Sciatic nerve (tissue), 2 donors: Measurements from ENCODE around the gene MRPS14. TPM values are rescaled to one million over a fixed set of nuclear protein-coding genes. Genes with fewer than 3 reads are reported as not detected.
A peak's percentile ranks its signal among the peaks of the same experiment; 100 is the strongest.
"Not testable (repeated sequence)": the region's sequence is repeated elsewhere in the genome, so short reads cannot be mapped to it uniquely, and the experiment has no call there.

Experiments used
- ATAC-seq: fragments of 200-7000 bp; cut with Tn5 transposase; one replicate; pipeline ENCODE4 v1.9.1; 2020; ENCODE audit warnings: mild to moderate bottlenecking, moderate library complexity
- DNase-seq: peaks from one replicate; pipeline ENCODE4 v3.0.0-alpha.2; 2020; ENCODE audit warnings: low spot score
- intact Hi-C: fragments of 100-400 bp; cut with DNase I; formaldehyde crosslinking; loops from one replicate; pipeline ENCODE4 v1.14.2; 2022
- total RNA-seq: library from RNA; stranded (reverse); fragmentation: NEBNext Ultra II Directional; extraction: Animal tissue kit (Norgen Biotek cat#: 25700); gene quantifications from one replicate; pipeline ENCODE4 v1.2.1, GENCODE V29; 2021
- donor health status: DM: no; HTN: no; CAD: no.
- donor health status: DM: no; HTN: no; CAD: no.

MRPS14 gene
- total RNA-seq, 1 donor from 2014 or later = 27.6 TPM

GRCh38 chr1:175034775-175035174 lies 11.6 kb upstream of the MRPS14 start:
- DNase-seq = no peak
- intact Hi-C loops = loop anchor here (5.0 kb wide), 1 partner anchor 93 kb away; no protein-coding TSS in a partner anchor
- ATAC-seq = no peak

GRCh38 chr1:175033953-175034352 lies 10.7 kb upstream of the MRPS14 start:
- intact Hi-C loops = loop anchor here (5.0 kb wide), 1 partner anchor 93 kb away; no protein-coding TSS in a partner anchor
- ATAC-seq (no peak), DNase-seq (no peak)

DNA sequence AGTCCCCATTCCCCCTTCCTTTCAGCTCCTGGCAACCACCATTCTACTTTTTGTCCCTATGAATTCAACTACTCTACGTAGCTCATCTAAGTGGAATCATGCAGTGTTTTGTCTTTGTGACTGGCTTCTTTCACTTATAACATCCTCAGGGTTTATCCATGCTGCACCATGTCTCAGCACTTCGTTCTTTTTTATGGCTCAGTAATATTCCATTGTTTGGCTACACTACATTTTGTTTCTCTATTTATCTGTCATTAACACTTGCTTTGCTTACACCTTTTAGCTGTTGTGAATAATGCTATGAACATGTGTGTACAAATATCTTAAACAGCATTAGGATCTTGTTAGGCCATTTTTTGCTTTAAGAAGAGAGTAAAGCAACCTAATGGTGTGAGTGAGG lies 1.5 kb upstream of the MRPS14 start:
- intact Hi-C loops = no loop called here
- no peak for ATAC-seq
- DNase-seq = no peak

DNA sequence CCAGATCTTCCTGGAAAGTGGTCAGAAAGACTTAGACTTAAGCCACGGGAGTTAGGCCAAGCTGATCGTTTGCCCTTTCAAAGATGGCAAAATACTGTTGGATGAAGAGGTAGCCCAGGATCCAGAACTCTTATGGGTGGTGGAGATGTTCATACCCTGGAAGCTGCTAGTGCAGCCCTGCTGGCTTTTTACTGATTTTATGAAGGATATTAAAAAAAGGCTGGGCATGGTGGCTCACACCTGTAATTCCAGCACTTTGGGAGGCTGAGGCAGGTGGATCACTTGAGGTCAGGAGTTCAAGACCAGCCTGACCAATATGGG lies 657 bp upstream of the MRPS14 start:
- DNase-seq, ATAC-seq, intact Hi-C loops: not testable (repeated sequence)

DNA sequence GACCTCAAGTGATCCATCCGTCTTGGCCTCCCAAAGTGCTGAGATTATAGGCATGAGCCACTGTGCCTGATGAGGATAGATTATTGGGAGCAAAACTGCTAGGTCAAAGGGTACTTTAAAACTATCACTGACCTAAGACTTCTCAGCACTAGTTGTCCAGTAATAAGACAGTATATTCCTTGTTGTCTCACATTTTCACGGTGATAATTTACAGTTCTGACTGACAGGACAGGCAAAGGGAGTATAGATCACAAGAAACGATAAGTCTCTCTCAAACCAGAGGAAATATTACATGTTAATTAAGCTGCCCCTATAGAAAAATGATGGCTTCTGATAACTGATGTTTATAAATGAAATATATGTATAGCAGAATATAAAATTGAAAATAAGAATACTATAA lies 3.7 kb downstream of the MRPS14 start:
- intact Hi-C loops = no loop called here
- ATAC-seq = no peak
- DNase-seq = no peak

DNA sequence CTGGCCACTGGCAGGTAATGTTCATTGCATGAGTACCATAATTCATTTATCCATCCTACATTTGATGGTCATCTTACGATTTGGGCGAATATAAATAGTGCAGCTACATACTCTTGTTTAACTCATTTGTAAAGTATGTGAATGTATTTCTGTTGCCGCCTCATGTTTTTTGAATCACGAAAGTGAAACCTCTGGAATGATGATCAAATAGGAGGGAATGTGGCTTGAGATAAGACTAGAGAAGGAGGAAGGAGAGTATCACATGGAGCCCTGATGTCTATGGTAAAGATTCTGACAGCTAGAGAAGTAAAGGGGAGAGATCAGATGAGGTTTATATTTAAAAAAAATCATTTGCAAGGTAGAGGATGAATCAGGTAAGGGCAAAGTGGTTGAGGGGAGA lies 8.0 kb downstream of the MRPS14 start:
- DNase-seq = no peak
- ATAC-seq = no peak
- intact Hi-C loops = no loop called here

- DNase-seq (no peak), ATAC-seq (no peak)
- intact Hi-C loops = no loop called here
Observed at GRCh38 chr1:175013445-175013844, 9.8 kb downstream of the MRPS14 start.

DNA sequence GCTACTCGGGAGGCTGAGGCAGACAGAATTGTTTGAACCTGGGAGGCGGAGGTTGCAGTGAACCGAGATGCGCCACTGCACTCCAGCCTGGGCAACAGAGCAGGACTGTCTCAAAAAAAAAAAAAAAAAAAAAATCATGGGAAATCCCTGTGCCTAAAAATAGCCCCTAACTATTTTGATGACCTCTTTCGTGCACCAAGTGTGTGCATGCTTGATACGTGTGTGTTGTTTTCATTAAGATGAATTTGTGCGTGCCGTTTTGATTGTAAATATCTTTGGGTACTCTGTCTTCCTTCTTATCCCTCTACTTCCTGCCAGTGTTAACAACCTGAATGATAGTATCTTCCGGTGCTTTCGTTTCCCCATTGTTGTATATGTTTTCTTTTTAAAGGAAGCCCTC lies 13.7 kb downstream of the MRPS14 start:
- ATAC-seq = no peak
- intact Hi-C loops = no loop called here
- DNase-seq = no peak

- intact Hi-C loops = no loop called here
- ATAC-seq = no peak
- no peak for DNase-seq
Observed at GRCh38 chr1:175005085-175005783, 18.0 kb downstream of the MRPS14 start.

DNA sequence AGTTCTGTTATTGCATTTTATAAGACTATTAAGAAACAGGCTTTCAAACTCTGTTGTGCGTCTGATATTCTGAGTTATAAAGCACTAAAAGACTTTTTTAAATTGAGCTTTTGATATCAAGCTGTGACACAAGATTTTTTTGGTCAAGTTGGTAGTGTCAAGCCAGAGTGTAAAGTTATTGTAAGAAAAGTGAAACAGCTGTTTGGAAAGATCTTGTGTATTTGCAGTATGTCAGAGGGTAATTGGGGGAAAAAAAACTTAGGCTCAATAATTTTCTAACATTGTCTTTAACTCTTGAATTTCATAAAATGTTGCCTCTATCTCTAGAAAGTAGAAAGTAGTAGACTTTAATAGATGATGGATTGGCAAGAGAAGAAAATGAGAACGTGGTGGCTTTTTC lies 19.7 kb downstream of the MRPS14 start:
- intact Hi-C loops = no loop called here
- ATAC-seq (no peak), DNase-seq (no peak)

DNA sequence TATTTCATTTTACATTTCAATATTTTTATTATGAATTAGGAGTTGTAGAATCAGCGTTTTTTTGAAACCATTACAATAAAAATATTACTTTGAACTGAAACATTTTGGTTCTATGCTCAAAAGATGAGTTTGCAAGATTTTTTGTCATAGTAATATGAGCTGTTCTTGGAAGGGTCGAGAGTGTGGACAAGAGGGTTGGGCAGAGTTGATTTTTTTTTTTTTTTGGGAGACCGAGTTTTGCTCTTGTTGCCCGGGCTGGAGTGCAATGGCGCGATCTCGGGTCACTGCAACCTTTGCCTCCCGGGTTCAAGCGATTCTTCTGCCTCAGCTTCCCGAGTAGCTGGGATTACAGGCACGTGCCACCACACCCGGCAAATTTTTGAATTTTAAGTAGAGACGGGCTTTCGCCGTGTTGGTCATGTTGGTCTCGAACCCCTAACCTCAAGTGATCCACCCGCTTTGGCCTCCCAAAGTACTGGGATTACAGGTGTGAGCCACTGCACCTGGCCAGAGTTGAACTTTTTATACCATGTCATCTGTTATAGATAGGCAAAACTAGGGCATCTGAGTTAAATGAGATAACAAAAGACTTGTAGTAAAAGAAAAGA lies 20.2 kb downstream of the MRPS14 start:
- DNase-seq (no peak), ATAC-seq (no peak)
- intact Hi-C loops = no loop called here

DNA sequence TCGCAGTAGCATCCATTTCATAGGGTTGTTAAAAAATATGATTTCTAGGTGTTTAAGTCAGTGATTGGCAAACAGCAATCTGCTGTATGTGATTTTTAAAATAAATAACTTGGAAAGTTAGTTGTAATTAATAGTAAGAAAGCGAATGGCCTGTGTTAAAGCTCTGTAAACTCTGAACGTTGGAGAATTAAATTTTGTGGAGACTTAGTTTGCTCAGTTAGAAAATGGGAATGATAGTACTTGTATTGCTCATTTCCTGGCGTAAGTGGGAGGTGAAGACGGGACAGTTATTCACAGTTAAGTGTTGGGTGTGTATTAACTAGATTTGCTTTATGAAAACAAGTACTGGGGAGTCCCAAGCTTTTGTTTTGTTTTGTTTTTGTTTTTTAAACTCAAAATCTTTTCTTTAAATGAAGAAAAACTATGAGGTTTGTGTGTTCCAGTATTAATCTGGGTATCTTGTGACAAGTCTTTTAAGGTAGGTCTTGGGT lies 22.5 kb downstream of the MRPS14 start:
- intact Hi-C loops = no loop called here
- DNase-seq (no peak), ATAC-seq (no peak)

DNA sequence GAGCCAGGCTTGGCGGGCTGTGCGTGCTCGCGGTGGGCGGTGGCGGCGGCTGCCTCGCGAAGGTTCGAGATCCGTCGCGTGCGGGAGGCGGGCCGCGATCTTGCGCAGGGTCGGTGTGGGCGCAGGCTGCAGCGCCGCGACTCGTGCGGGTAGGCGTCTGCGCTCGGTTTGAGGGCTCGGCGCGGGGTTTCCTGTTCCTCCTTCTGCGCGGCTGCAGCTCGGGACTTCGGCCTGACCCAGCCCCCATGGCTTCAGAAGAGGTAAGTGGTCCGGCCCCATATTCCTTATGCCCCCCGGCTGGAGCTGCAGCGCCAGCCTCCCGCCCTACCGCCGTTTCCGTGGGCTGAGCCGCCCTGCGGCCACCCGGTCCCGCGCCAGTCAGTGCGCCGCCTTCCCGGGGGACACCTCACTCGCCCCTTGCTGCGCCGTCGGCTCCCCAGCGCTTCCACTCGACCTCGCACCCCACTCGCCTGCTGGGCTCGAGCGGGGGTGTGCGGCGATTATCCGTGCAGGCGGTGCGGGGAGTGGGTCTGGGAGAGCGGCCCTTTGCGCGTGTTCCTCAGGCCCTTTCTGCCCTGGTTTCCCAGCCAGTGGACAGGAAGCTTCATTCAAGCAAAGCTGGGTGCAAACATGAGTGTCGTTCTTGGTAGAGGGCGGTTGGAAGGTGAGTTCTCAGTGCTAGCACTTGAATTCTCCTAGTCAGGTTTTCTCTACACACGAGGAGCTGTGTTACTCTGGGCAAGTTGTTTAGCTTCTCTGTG lies 23.1 kb downstream of the MRPS14 start, which contains the start of gene CACYBP:
Gene CACYBP, plus strand, starts transcription at position 12 of the 761 bp plus-strand sequence. Its CDS starts 234 bp downstream, at position 246.
- DNase-seq (peak; percentile 81), ATAC-seq (peak; percentile 0)
- intact Hi-C loops = no loop called here

DNA sequence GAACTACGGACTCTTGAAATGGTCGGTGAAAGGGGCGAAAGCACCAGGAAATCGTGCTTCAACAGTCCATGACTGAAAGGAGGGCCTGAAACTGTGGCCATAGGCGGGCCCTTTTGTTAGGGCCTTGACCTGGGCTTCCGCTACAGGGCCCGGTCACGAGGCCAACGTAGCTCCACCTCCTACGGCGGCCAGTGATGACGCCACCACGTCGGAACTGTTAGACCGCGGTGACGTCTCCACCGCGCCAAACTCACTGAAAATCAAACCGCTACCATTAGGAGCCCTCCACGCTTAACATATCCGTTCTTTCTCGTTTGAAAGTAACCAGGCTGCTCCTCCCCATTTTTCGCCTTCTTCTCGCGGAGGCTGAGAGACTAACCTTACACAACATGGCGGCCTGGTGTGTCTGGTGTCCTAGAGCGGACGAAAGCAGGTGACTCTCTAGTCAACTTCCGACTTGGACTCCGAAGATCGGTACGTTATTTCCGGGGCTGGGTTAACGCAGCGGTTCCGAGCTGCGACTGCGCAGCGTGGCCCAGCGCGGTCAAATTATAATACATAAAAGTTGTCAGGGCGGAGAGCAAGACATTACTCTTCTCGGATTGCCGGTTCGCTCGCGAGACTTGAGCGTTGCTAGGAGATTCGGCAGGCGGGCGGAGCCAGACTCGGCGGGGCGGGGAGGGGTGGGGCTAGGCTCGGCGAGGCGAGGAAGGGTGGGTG lies 23.8 kb downstream of the MRPS14 start:
- ATAC-seq (peak; percentile 96), DNase-seq (peak; percentile 98)
- intact Hi-C loops = no loop called here

GRCh38 chr1:174998569-174999215 lies 24.5 kb downstream of the MRPS14 start:
- DNase-seq = no peak
- peak; percentile 23 for ATAC-seq
- intact Hi-C loops = no loop called here

- DNase-seq = no peak
- no peak for ATAC-seq
- intact Hi-C loops = no loop called here
Observed at GRCh38 chr1:174997041-174997440, 26.2 kb downstream of the MRPS14 start.

DNA sequence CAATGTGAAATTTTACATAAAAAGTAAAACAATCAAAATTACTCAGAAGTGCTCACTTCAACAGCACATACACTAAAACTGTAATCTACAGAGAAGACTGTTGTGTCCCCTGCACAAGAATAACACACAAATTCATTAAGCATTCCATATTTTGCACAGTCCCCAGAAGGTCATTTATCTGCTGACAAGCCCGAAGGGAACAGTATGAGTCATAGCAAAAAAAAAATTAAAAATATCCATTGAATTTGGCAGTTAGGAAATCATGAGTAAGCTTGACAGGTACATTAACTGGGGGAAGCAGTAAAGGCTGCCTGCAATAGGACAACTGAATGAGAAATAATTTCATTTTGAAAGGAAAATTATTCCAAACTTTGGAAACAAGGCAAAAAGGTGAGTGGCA lies 26.7 kb downstream of the MRPS14 start:
- DNase-seq (no peak), ATAC-seq (no peak)
- intact Hi-C loops = no loop called here

DNA sequence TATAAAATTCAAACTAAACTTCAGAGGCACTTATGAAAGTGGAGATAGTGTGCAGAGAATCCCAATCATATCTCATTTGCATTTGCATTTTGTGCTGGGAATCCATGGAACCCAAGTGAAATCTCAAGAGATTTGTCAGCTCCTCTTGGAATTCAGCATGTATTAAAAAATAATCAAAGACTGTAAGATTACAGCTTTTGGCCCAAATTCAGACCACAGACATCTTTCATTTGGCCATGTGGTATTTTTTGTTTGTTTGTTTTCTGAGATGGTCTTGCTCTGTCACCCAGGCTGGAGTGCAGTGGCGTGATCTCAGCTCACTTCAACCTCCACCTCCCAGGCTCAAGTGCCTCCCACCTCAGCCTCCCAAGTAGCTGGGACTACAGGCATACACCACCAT lies 27.3 kb downstream of the MRPS14 start:
- intact Hi-C loops = no loop called here

DNA sequence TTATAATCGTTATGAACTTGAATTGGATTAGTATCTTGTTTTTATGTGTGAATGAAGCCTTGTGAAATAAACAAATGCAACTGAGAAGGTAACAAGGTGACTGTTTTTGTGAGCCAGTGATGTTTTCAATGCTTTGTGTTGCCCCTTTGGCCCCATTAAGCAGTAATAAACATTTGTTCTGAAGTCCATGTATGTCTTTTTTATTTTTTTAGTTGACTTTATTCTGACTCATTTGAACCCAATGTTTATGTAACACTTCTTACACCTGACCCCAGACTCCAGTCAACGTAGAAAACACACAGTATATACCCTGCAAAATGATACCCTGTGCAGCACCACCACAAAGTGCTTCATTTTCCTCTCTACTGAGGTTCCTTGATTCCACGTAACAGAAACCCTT lies 28.1 kb downstream of the MRPS14 start:
- intact Hi-C loops = no loop called here
- ATAC-seq = no peak
- no peak for DNase-seq

More for the DNA sequence above, 27.3 kb downstream of the MRPS14 start:
- DNase-seq = no peak
- ATAC-seq = no peak
